ENCODE results near the gene TRIM15. TPM values are rescaled to one million over a fixed set of nuclear protein-coding genes. Genes with fewer than 3 reads are reported as not detected.

The TRIM15 gene
- total and polyA plus RNA-seq, 2 of the 4 experiments (the other 2 are of a cell fraction) = not detected

DNA sequence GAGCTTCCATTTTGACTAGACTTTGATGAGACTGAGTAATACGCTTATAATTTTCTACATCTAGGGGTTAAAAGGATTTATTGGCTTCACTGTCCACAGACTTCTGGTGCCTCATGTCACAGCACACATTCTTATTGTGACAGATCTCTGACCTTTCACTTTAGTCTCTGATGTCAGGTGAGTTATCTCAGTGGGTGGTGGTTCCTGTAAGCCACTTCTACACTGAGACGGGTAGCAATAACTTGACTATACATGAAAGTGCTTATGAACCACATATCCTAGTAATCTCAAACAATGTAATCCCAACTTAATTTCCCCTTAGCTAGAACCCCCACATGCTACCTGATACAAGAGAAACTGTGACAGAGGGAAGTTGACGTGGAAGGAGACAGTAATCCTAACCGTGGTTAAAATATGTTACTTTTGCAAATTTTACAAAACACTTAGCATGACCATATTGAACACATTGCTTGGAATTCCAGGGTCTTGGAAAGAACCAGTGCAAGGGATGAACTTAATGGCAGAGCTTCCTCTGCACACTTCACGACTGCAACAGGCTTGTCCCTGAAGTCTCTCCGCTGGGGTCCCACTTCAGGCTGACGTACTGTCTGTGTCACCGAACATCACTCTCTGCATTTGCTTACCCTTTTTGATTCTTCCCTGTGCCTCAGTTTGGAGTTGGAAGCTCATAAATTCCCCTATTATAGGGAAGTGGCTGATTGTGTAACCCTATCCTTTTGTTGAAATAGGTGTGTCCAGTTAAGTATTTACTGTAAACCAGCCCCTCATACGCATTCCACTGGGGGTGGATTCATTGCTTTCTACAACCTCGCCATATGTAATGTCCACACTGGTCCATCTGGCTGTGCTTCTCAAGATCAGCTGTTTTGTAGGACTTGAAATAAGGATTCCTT is 33.8 kb upstream of the TRIM15 start (continued):
- TF ChIP-seq RFX5 (IDR thresholded peaks at IDR 0.05; ENCODE audit: low read depth, low read length) = no peak
- TF ChIP-seq, protein P1, sequence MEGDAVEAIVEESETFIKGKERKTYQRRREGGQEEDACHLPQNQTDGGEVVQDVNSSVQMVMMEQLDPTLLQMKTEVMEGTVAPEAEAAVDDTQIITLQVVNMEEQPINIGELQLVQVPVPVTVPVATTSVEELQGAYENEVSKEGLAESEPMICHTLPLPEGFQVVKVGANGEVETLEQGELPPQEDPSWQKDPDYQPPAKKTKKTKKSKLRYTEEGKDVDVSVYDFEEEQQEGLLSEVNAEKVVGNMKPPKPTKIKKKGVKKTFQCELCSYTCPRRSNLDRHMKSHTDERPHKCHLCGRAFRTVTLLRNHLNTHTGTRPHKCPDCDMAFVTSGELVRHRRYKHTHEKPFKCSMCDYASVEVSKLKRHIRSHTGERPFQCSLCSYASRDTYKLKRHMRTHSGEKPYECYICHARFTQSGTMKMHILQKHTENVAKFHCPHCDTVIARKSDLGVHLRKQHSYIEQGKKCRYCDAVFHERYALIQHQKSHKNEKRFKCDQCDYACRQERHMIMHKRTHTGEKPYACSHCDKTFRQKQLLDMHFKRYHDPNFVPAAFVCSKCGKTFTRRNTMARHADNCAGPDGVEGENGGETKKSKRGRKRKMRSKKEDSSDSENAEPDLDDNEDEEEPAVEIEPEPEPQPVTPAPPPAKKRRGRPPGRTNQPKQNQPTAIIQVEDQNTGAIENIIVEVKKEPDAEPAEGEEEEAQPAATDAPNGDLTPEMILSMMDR (conservative IDR thresholded peaks at IDR 0.05; ENCODE audit: low read depth, low read length) = no peak
- no peak for TF ChIP-seq BHLHE40 (IDR thresholded peaks at IDR 0.05; ENCODE audit: low read depth, low read length)
- TF ChIP-seq MAZ (IDR thresholded peaks at IDR 0.05; ENCODE audit: borderline replicate concordance, low read depth, low read length) = no peak
